Measurements from ENCODE around the gene TSSK1B. TPM values are rescaled to one million over a fixed set of nuclear protein-coding genes. Genes with fewer than 3 reads are reported as not detected.

The TSSK1B gene
- total and polyA plus RNA-seq, 2 of the 8 experiments (the other 6 are each of a cell fraction or from before 2014, with no cell fraction given): 0.05 TPM; not detected in 1

DNA sequence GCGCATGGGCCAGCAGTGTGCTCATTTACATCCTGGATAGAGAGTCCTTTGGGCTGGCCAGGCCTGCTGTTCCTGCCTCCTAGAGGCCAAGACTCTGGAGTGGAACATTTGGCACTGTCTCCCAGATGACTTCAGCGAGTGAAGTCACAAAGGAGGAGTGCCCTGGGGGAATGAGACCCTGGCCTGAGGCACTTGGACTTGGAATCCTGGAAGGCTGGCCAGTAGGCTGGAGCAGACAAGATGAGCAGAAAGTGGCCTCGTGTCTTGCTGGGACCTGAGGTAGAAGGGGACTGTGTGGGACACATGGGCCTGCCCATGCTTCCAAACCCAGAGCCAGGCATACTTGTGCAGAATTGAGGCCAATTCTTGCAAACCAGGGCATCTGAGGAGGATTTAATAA, at the start of gene TSSK1B (continued):
- TF ChIP-seq, protein P1, sequence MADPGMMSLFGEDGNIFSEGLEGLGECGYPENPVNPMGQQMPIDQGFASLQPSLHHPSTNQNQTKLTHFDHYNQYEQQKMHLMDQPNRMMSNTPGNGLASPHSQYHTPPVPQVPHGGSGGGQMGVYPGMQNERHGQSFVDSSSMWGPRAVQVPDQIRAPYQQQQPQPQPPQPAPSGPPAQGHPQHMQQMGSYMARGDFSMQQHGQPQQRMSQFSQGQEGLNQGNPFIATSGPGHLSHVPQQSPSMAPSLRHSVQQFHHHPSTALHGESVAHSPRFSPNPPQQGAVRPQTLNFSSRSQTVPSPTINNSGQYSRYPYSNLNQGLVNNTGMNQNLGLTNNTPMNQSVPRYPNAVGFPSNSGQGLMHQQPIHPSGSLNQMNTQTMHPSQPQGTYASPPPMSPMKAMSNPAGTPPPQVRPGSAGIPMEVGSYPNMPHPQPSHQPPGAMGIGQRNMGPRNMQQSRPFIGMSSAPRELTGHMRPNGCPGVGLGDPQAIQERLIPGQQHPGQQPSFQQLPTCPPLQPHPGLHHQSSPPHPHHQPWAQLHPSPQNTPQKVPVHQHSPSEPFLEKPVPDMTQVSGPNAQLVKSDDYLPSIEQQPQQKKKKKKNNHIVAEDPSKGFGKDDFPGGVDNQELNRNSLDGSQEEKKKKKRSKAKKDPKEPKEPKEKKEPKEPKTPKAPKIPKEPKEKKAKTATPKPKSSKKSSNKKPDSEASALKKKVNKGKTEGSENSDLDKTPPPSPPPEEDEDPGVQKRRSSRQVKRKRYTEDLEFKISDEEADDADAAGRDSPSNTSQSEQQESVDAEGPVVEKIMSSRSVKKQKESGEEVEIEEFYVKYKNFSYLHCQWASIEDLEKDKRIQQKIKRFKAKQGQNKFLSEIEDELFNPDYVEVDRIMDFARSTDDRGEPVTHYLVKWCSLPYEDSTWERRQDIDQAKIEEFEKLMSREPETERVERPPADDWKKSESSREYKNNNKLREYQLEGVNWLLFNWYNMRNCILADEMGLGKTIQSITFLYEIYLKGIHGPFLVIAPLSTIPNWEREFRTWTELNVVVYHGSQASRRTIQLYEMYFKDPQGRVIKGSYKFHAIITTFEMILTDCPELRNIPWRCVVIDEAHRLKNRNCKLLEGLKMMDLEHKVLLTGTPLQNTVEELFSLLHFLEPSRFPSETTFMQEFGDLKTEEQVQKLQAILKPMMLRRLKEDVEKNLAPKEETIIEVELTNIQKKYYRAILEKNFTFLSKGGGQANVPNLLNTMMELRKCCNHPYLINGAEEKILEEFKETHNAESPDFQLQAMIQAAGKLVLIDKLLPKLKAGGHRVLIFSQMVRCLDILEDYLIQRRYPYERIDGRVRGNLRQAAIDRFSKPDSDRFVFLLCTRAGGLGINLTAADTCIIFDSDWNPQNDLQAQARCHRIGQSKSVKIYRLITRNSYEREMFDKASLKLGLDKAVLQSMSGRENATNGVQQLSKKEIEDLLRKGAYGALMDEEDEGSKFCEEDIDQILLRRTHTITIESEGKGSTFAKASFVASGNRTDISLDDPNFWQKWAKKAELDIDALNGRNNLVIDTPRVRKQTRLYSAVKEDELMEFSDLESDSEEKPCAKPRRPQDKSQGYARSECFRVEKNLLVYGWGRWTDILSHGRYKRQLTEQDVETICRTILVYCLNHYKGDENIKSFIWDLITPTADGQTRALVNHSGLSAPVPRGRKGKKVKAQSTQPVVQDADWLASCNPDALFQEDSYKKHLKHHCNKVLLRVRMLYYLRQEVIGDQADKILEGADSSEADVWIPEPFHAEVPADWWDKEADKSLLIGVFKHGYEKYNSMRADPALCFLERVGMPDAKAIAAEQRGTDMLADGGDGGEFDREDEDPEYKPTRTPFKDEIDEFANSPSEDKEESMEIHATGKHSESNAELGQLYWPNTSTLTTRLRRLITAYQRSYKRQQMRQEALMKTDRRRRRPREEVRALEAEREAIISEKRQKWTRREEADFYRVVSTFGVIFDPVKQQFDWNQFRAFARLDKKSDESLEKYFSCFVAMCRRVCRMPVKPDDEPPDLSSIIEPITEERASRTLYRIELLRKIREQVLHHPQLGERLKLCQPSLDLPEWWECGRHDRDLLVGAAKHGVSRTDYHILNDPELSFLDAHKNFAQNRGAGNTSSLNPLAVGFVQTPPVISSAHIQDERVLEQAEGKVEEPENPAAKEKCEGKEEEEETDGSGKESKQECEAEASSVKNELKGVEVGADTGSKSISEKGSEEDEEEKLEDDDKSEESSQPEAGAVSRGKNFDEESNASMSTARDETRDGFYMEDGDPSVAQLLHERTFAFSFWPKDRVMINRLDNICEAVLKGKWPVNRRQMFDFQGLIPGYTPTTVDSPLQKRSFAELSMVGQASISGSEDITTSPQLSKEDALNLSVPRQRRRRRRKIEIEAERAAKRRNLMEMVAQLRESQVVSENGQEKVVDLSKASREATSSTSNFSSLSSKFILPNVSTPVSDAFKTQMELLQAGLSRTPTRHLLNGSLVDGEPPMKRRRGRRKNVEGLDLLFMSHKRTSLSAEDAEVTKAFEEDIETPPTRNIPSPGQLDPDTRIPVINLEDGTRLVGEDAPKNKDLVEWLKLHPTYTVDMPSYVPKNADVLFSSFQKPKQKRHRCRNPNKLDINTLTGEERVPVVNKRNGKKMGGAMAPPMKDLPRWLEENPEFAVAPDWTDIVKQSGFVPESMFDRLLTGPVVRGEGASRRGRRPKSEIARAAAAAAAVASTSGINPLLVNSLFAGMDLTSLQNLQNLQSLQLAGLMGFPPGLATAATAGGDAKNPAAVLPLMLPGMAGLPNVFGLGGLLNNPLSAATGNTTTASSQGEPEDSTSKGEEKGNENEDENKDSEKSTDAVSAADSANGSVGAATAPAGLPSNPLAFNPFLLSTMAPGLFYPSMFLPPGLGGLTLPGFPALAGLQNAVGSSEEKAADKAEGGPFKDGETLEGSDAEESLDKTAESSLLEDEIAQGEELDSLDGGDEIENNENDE (IDR thresholded peaks at IDR 0.05; ENCODE audit: insufficient replicate concordance, low read length): no peak
